Measurements from ENCODE around the gene C2orf74. TPM values are rescaled to one million over a fixed set of nuclear protein-coding genes. Genes with fewer than 3 reads are reported as not detected.

C2orf74 gene
- total and polyA plus RNA-seq, 2 experiments from 2014 or later: 5.7 to 21.5 TPM

DNA sequence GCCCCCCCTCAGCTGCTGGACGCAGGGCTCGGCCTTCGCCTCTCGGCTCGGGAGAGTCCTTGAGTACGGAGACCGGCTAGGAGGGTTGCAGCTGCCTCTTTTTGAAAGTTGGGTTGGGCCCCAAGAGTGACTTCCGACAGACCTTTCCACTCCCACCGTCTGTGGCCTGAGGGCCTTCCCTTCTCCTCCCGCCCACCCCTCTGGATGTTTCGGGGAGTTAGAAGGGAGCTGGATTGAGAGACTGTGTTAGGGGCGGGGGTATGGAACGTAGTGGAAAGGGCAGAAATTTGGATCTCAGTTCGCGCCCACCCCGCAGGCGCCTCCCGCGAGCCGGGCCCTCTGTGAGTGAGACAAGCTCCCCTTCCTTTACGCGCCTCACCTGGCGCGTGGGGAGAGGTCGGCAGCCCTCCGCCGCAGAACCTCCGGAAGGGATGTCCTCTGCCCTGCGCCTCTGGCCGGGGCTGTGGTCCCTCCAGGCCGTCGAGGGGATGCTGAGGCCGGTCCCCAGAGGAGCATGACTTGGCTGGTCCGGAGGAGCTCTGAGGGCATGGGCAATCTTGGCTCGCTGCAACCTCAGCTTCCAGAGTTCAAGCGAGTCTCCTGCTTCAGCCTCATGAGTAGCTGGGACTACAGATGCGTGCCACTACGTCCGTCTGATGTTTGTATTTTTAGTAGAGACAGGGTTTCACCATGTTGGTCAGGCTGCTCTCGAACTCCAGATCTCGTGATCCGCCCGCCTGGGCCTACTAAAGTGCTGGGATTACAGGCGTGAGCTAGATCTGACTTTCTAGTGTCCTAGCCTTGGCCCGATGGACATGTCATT lies 15.9 kb downstream of the C2orf74 start (continued):
- TF ChIP-seq, protein P1, sequence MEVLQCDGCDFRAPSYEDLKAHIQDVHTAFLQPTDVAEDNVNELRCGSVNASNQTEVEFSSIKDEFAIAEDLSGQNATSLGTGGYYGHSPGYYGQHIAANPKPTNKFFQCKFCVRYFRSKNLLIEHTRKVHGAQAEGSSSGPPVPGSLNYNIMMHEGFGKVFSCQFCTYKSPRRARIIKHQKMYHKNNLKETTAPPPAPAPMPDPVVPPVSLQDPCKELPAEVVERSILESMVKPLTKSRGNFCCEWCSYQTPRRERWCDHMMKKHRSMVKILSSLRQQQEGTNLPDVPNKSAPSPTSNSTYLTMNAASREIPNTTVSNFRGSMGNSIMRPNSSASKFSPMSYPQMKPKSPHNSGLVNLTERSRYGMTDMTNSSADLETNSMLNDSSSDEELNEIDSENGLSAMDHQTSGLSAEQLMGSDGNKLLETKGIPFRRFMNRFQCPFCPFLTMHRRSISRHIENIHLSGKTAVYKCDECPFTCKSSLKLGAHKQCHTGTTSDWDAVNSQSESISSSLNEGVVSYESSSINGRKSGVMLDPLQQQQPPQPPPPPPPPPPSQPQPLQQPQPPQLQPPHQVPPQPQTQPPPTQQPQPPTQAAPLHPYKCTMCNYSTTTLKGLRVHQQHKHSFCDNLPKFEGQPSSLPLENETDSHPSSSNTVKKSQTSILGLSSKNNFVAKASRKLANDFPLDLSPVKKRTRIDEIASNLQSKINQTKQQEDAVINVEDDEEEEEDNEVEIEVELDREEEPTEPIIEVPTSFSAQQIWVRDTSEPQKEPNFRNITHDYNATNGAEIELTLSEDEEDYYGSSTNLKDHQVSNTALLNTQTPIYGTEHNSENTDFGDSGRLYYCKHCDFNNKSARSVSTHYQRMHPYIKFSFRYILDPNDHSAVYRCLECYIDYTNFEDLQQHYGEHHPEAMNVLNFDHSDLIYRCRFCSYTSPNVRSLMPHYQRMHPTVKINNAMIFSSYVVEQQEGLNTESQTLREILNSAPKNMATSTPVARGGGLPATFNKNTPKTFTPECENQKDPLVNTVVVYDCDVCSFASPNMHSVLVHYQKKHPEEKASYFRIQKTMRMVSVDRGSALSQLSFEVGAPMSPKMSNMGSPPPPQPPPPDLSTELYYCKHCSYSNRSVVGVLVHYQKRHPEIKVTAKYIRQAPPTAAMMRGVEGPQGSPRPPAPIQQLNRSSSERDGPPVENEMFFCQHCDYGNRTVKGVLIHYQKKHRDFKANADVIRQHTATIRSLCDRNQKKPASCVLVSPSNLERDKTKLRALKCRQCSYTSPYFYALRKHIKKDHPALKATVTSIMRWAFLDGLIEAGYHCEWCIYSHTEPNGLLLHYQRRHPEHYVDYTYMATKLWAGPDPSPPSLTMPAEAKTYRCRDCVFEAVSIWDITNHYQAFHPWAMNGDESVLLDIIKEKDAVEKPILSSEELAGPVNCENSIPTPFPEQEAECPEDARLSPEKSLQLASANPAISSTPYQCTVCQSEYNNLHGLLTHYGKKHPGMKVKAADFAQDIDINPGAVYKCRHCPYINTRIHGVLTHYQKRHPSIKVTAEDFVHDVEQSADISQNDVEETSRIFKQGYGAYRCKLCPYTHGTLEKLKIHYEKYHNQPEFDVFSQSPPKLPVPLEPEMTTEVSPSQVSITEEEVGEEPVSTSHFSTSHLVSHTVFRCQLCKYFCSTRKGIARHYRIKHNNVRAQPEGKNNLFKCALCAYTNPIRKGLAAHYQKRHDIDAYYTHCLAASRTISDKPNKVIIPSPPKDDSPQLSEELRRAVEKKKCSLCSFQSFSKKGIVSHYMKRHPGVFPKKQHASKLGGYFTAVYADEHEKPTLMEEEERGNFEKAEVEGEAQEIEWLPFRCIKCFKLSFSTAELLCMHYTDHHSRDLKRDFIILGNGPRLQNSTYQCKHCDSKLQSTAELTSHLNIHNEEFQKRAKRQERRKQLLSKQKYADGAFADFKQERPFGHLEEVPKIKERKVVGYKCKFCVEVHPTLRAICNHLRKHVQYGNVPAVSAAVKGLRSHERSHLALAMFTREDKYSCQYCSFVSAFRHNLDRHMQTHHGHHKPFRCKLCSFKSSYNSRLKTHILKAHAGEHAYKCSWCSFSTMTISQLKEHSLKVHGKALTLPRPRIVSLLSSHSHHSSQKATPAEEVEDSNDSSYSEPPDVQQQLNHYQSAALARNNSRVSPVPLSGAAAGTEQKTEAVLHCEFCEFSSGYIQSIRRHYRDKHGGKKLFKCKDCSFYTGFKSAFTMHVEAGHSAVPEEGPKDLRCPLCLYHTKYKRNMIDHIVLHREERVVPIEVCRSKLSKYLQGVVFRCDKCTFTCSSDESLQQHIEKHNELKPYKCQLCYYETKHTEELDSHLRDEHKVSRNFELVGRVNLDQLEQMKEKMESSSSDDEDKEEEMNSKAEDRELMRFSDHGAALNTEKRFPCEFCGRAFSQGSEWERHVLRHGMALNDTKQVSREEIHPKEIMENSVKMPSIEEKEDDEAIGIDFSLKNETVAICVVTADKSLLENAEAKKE (CRISPR knock-in tag; IDR thresholded peaks at IDR 0.05): no peak
- TF ChIP-seq EZH2 (IDR thresholded peaks at IDR 0.05; ENCODE audit: low read depth, unreplicated experiment) (no peak), ZNF331 (CRISPR knock-in tag; IDR thresholded peaks at IDR 0.05; ENCODE audit: low read depth) (no peak)
- TF ChIP-seq, protein P2, sequence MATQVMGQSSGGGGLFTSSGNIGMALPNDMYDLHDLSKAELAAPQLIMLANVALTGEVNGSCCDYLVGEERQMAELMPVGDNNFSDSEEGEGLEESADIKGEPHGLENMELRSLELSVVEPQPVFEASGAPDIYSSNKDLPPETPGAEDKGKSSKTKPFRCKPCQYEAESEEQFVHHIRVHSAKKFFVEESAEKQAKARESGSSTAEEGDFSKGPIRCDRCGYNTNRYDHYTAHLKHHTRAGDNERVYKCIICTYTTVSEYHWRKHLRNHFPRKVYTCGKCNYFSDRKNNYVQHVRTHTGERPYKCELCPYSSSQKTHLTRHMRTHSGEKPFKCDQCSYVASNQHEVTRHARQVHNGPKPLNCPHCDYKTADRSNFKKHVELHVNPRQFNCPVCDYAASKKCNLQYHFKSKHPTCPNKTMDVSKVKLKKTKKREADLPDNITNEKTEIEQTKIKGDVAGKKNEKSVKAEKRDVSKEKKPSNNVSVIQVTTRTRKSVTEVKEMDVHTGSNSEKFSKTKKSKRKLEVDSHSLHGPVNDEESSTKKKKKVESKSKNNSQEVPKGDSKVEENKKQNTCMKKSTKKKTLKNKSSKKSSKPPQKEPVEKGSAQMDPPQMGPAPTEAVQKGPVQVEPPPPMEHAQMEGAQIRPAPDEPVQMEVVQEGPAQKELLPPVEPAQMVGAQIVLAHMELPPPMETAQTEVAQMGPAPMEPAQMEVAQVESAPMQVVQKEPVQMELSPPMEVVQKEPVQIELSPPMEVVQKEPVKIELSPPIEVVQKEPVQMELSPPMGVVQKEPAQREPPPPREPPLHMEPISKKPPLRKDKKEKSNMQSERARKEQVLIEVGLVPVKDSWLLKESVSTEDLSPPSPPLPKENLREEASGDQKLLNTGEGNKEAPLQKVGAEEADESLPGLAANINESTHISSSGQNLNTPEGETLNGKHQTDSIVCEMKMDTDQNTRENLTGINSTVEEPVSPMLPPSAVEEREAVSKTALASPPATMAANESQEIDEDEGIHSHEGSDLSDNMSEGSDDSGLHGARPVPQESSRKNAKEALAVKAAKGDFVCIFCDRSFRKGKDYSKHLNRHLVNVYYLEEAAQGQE (IDR thresholded peaks at IDR 0.05; ENCODE audit: unreplicated experiment): no peak

All from GM23338 (cell line).